ENCODE measurements around the gene PTRHD1. TPM values are rescaled to one million over a fixed set of nuclear protein-coding genes. Genes with fewer than 3 reads are reported as not detected.
"Not testable (repeated sequence)": the region's sequence is repeated elsewhere in the genome, so short reads cannot be mapped to it uniquely, and the experiment has no call there.

PTRHD1 gene
- total RNA-seq, 1 donor from 2014 or later: 20.2 TPM

GRCh38 chr2:24813691-24814137 is 20.5 kb upstream of the PTRHD1 start:
- peak; percentile 48 for DNase-seq (ENCODE audit: low read depth)

GRCh38 chr2:24809316-24810007 is 16.3 kb upstream of the PTRHD1 start:
- DNase-seq (ENCODE audit: low read depth): no peak

- no peak for DNase-seq (ENCODE audit: low read depth)
Measured at GRCh38 chr2:24806661-24807036, 13.5 kb upstream of the PTRHD1 start.

GRCh38 chr2:24805811-24806660 is 12.8 kb upstream of the PTRHD1 start:
- DNase-seq (ENCODE audit: low read depth): not testable (repeated sequence)

GRCh38 chr2:24800487-24800886 is 7.3 kb upstream of the PTRHD1 start:
- DNase-seq (ENCODE audit: low read depth): not testable (repeated sequence)

GRCh38 chr2:24797644-24798043 is 4.5 kb upstream of the PTRHD1 start:
- DNase-seq (ENCODE audit: low read depth): no peak

- peak; percentile 40 for DNase-seq (ENCODE audit: low read depth)
Measured at GRCh38 chr2:24793761-24794435, 707 bp upstream of the PTRHD1 start.

- no peak for DNase-seq (ENCODE audit: low read depth)
Measured at GRCh38 chr2:24792542-24792873, 683 bp downstream of the PTRHD1 start.

GRCh38 chr2:24791452-24791851 is 1.7 kb downstream of the PTRHD1 start:
- no peak for DNase-seq (ENCODE audit: low read depth)

GRCh38 chr2:24788816-24789215 is 4.4 kb downstream of the PTRHD1 start:
- no peak for DNase-seq (ENCODE audit: low read depth)

- DNase-seq (ENCODE audit: low read depth): no peak
Measured at GRCh38 chr2:24787532-24787931, 5.7 kb downstream of the PTRHD1 start.

GRCh38 chr2:24785671-24786321 is 7.4 kb downstream of the PTRHD1 start:
- no peak for DNase-seq (ENCODE audit: low read depth)

GRCh38 chr2:24783641-24784040 is 9.6 kb downstream of the PTRHD1 start:
- DNase-seq (ENCODE audit: low read depth): no peak

- no peak for DNase-seq (ENCODE audit: low read depth)
Measured at GRCh38 chr2:24779116-24779515, 14.1 kb downstream of the PTRHD1 start.

GRCh38 chr2:24774373-24774772 is 18.8 kb downstream of the PTRHD1 start:
- no peak for DNase-seq (ENCODE audit: low read depth)

- DNase-seq (ENCODE audit: low read depth): no peak
Measured at GRCh38 chr2:24771764-24772586, 21.2 kb downstream of the PTRHD1 start.

- DNase-seq (ENCODE audit: low read depth): no peak
Measured at GRCh38 chr2:24771061-24771460, 22.1 kb downstream of the PTRHD1 start.

GRCh38 chr2:24768601-24769000 is 24.6 kb downstream of the PTRHD1 start:
- no peak for DNase-seq (ENCODE audit: low read depth)

GRCh38 chr2:24768013-24768412 is 25.2 kb downstream of the PTRHD1 start:
- no peak for DNase-seq (ENCODE audit: low read depth)

- peak; percentile 34 for DNase-seq (ENCODE audit: low read depth)
Measured at GRCh38 chr2:24766609-24767008, 26.6 kb downstream of the PTRHD1 start.

GRCh38 chr2:24763843-24764242 is 29.3 kb downstream of the PTRHD1 start:
- DNase-seq (ENCODE audit: low read depth): no peak
